GM20431 (cell line): ENCODE measurements around the gene NUDT4B.
"Not testable (repeated sequence)": the region's sequence is repeated elsewhere in the genome, so short reads cannot be mapped to it uniquely, and the experiment has no call there.

Experiments
- in situ Hi-C: fragments of 300-500 bp; cut with MseI, MboI; formaldehyde crosslinking; loops from one replicate; pipeline ENCODE4 v1.15.0; 2020; ENCODE audit warnings: low sequenced_read_pairs; ENCODE audit not compliant: unreplicated experiment

Gene NUDT4B

GRCh38 chr1:148791543-148792099 lies 43.0 kb downstream of the NUDT4B start:
- in situ Hi-C loops: not testable (repeated sequence)

- in situ Hi-C loops: not testable (repeated sequence)
Observed at GRCh38 chr1:148793762-148794332, 45.3 kb downstream of the NUDT4B start.
